Endothelial cell of umbilical vein (primary cell): ENCODE results near the gene IZUMO2. TPM values are rescaled to one million over a fixed set of nuclear protein-coding genes. Genes with fewer than 3 reads are reported as not detected.

Source experiments
- BruUV-seq: library from RNA; stranded (reverse); fragments of 400-500 nt; replicated peaks from 2 replicates; lab custom pipeline; 2021; lab: Mats Ljungman, UMichigan
- CTCF ChIA-PET: fragments of 300-600, 350-600 bp; sonication (Branson Sonifier 250); formaldehyde crosslinking; loops from one replicate; lab custom pipeline; 2021; ENCODE audit warnings: antibody characterized with exemption, inconsistent platforms; lab: Charles Lee
- POLR2A ChIA-PET: fragments of 300-600, 350-600 bp; sonication (Branson Sonifier 250); formaldehyde crosslinking; loops from one replicate; lab custom pipeline; 2021; ENCODE audit warnings: antibody characterized with exemption, inconsistent platforms; lab: Charles Lee
- DNase-seq: peaks from one replicate; pipeline ENCODE4 v3.0.0-alpha.2; 2011; ENCODE audit warnings: low read depth, low spot score
- FAIRE-seq: peaks from 2 replicates; lab custom pipeline; 2011; peaks lifted over from hg19 to GRCh38; lab: Jason Lieb, UNC
- H2AFZ ChIP-seq: 2 replicates; pipeline ENCODE4 v1.6.0; 2012; ENCODE audit warnings: low read depth, low read length, control low read depth, inconsistent platforms
- H3K27ac ChIP-seq: 2 replicates; pipeline ENCODE4 v1.5.1; 2011; ENCODE audit warnings: low read depth, mild to moderate bottlenecking, control low read depth, low read length, moderate library complexity; ENCODE audit not compliant: insufficient read depth
- H3K27me3 ChIP-seq, 2 experiments: 2 replicates each; pipeline versions ENCODE4 v1.6.0 to v1.6.1; 2011; ENCODE audit warnings: low read length in 2 of 2, mixed read lengths in 1 of 2; ENCODE audit not compliant: control insufficient read depth in 2 of 2, insufficient read depth in 2 of 2
- H3K36me3 ChIP-seq, 2 experiments: 2 replicates in 1 of 2; 3 replicates in 1 of 2; pipeline ENCODE4 v1.5.1; 2011; ENCODE audit warnings: low read length in 2 of 2, mild to moderate bottlenecking in 1 of 2, moderate library complexity in 1 of 2; ENCODE audit not compliant: control insufficient read depth in 2 of 2, insufficient read depth in 2 of 2; ENCODE audit errors: extremely low read depth in 1 of 2
- H3K4me1 ChIP-seq: 3 replicates; pipeline ENCODE4 v1.5.1; 2011; ENCODE audit warnings: mild to moderate bottlenecking, low read length; ENCODE audit not compliant: control insufficient read depth, insufficient read depth; ENCODE audit errors: extremely low read depth
- H3K4me2 ChIP-seq: 2 replicates; pipeline ENCODE4 v1.6.1; 2011; ENCODE audit warnings: low read length, control low read depth, mixed read lengths; ENCODE audit not compliant: insufficient read depth
- H3K4me3 ChIP-seq, 3 experiments: fragments of 200-600 bp in 1 of 3; sonication (generic), shearing (Covaris generic) in 1 of 3; replicated peaks in 1 of 3; 2 replicates each; pipeline ENCODE4 v1.5.1; 2011 to 2016; ENCODE audit warnings: control low read depth in 3 of 3, low read length in 3 of 3, mild to moderate bottlenecking in 2 of 3, inconsistent platforms in 1 of 3, low read depth in 1 of 3, moderate library complexity in 1 of 3; ENCODE audit not compliant: insufficient read depth in 1 of 3
- H3K79me2 ChIP-seq: 2 replicates; pipeline ENCODE4 v1.6.0; 2012; ENCODE audit warnings: low read length, inconsistent platforms; ENCODE audit not compliant: control insufficient read depth, insufficient read depth
- H3K9ac ChIP-seq: replicated peaks from 2 replicates; pipeline ENCODE3; 2011; ENCODE audit warnings: low read length, control low read depth; ENCODE audit not compliant: insufficient read depth; ENCODE audit errors: extremely low read depth
- H3K9me1 ChIP-seq: replicated peaks from 3 replicates; pipeline ENCODE4 v1.6.0; 2011; ENCODE audit warnings: mild to moderate bottlenecking, low read length; ENCODE audit not compliant: control insufficient read depth, insufficient read depth; ENCODE audit errors: extremely low read depth
- H3K9me3 ChIP-seq: replicated peaks from 2 replicates; pipeline ENCODE4 v1.5.1; 2012; ENCODE audit warnings: low read length, inconsistent platforms; ENCODE audit not compliant: control insufficient read depth, insufficient read depth
- H4K20me1 ChIP-seq: replicated peaks from 2 replicates; pipeline ENCODE3; 2011; ENCODE audit warnings: mild to moderate bottlenecking, low read length; ENCODE audit not compliant: control insufficient read depth, insufficient read depth; ENCODE audit errors: extremely low read depth
- CTCF ChIP-seq, 2 donors: IDR thresholded peaks; 1 replicate in 1 of 2; 2 replicates in 1 of 2; pipeline ENCODE4 v1.5.1; 2011; ENCODE audit warnings: low read length in 2 of 2, mild to moderate bottlenecking in 2 of 2, moderate library complexity in 2 of 2, control low read depth in 1 of 2, inconsistent platforms in 1 of 2, low read depth in 1 of 2; ENCODE audit not compliant: insufficient read depth in 1 of 2; ENCODE audit errors: extremely low read depth in 1 of 2
- EZH2 ChIP-seq: IDR thresholded peaks from 2 replicates; pipeline ENCODE4 v1.6.1; 2012; ENCODE audit warnings: borderline replicate concordance, low read depth, mild to moderate bottlenecking, moderate library complexity, low read length, inconsistent platforms; ENCODE audit not compliant: severe bottlenecking
- FOS ChIP-seq: IDR thresholded peaks from 2 replicates; pipeline ENCODE4 v1.6.1; 2011; ENCODE audit warnings: mild to moderate bottlenecking, low read length, moderate library complexity, borderline replicate concordance; ENCODE audit not compliant: insufficient read depth
- GATA2 ChIP-seq: IDR thresholded peaks from 2 replicates; pipeline ENCODE4 v1.7.0; 2011; ENCODE audit warnings: low read depth, mild to moderate bottlenecking, moderate library complexity, mixed read lengths, low read length; ENCODE audit not compliant: insufficient read length, insufficient read depth
- JUN ChIP-seq: IDR thresholded peaks from 2 replicates; pipeline ENCODE4 v1.6.1; 2011; ENCODE audit warnings: borderline replicate concordance, low read depth; ENCODE audit not compliant: insufficient read length, insufficient read depth
- MAX ChIP-seq: IDR thresholded peaks from 2 replicates; pipeline ENCODE4 v1.6.1; 2011; ENCODE audit not compliant: insufficient read depth, insufficient read length
- MYC ChIP-seq: IDR thresholded peaks from one replicate; pipeline ENCODE4 v1.6.1; 2011; ENCODE audit warnings: mild to moderate bottlenecking, low read depth, low read length
- POLR2A ChIP-seq: IDR thresholded peaks from 2 replicates; pipeline ENCODE4 v1.6.1; 2012; ENCODE audit warnings: low read depth, mild to moderate bottlenecking, control low read depth, low read length
- POLR2AphosphoS5 ChIP-seq: IDR thresholded peaks from 2 replicates; pipeline ENCODE4 v1.6.1; 2012; ENCODE audit warnings: low read depth, mild to moderate bottlenecking, control low read depth, low read length, moderate library complexity; ENCODE audit not compliant: insufficient read depth
- dilution Hi-C: fragments of 300-500 bp; cut with MboI; formaldehyde crosslinking; loops from one replicate; pipeline ENCODE4 v1.15.0; 2019; ENCODE audit warnings: low sequenced_read_pairs; ENCODE audit not compliant: extremely low pct_ligation_motif_present
- intact Hi-C: fragments of 100-400 bp; cut with micrococcal nuclease; formaldehyde crosslinking; loops from one replicate; pipeline ENCODE4 v1.10.0; 2022
- polyA plus RNA-seq, 4 experiments: library from polyadenylated mRNA; depleted of rRNA in 3 of 4; stranded (reverse) in 3 of 4; unstranded in 1 of 4; fragments of >200 nt; gene quantifications; 2 replicates each; pipeline versions ENCODE4 v1.2.1 to v1.2.3, GENCODE V29; 2011 to 2012; ENCODE audit warnings: missing spikeins in 1 of 4
- total RNA-seq: library from RNA; stranded (reverse); gene quantifications from 2 replicates; pipeline ENCODE4 v1.2.3, GENCODE V29; 2021

Gene IZUMO2
- total and polyA plus RNA-seq, 2 donors (not counting 3 experiments of a cell fraction or from before 2014, with no cell fraction given): not detected

GRCh38 chr19:50148528-50148927 is 14.6 kb downstream of the IZUMO2 start:
- H3K9me3 ChIP-seq: no peaks in the 10 kb centered on the region
- dilution Hi-C loops (no loop called here), intact Hi-C loops (no loop called here)
- no peak for DNase-seq
- no peak overlapping the region for H2AFZ ChIP-seq
- H3K27me3 ChIP-seq: no peaks in the 10 kb centered on the region
- no peaks in the 10 kb centered on the region for H3K79me2 ChIP-seq
- ChIA-PET CTCF (interaction anchor here (3.9 kb wide), 1 partner anchor 180 kb away, joined by 28 read pairs; the partner anchor contains the start of gene KCNC3), POLR2A (no interaction called here)
- no TSS peak for BruUV-seq
- TF ChIP-seq FOS (no peak), MAX (no peak), MYC (no peak), CTCF (IDR thresholded peaks at IDR 0.05; ENCODE audit: extremely low read depth in 1 of 2, insufficient read depth in 1 of 2, low read depth in 1 of 2, low read length in 2 of 2) (no peak), POLR2AphosphoS5 (no peak), EZH2 (no peak), POLR2A (no peak), GATA2 (no peak), JUN (no peak)
- FAIRE-seq: no peak
- H3K9ac ChIP-seq: no peak overlapping the region
- no peak overlapping the region for H3K4me2 ChIP-seq
- H3K36me3 ChIP-seq: no peaks in the 10 kb centered on the region
- peak overlapping the region in 1 of 3 experiments; percentile 56 for H3K4me3 ChIP-seq
- H4K20me1 ChIP-seq: no peaks in the 10 kb centered on the region
- H3K27ac ChIP-seq: no peak overlapping the region
- no peaks in the 10 kb centered on the region for H3K9me1 ChIP-seq
- no peaks in the 10 kb centered on the region for H3K4me1 ChIP-seq
